HepG2 (cell line): Measurements from ENCODE around the gene TSNAX. TPM values are rescaled to one million over a fixed set of nuclear protein-coding genes. Genes with fewer than 3 reads are reported as not detected.
A peak's percentile ranks its signal among the peaks of the same experiment; 100 is the strongest.

Source experiments
- FOXC1 ChIP-seq: sonication (generic); formaldehyde crosslinking; IDR thresholded peaks from 2 replicates; pipeline ENCODE4 v1.8.0; 2022; ENCODE audit warnings: mild to moderate bottlenecking, missing genetic modification reagents, borderline replicate concordance
- FOXO1 ChIP-seq: sonication (generic); formaldehyde crosslinking; IDR thresholded peaks from 2 replicates; pipeline ENCODE4 v1.4.0; 2020; ENCODE audit warnings: missing genetic modification reagents
- GTF2F1 ChIP-seq: fragments of 150-350 bp; IDR thresholded peaks from 2 replicates; pipeline ENCODE4 v1.6.1; 2014; ENCODE audit warnings: low read length
- KLF16 ChIP-seq, 2 experiments: sonication (generic) in 1 of 2; formaldehyde crosslinking in 1 of 2; IDR thresholded peaks; 2 replicates each; pipeline versions ENCODE4 v1.6.1 to v1.8.0; 2016 to 2023; ENCODE audit warnings: missing genetic modification reagents in 2 of 2, missing compliant biosample characterization in 1 of 2
- MAFG ChIP-seq: sonication (generic); formaldehyde crosslinking; IDR thresholded peaks from 2 replicates; pipeline ENCODE4 v1.5.1; 2020; ENCODE audit warnings: mild to moderate bottlenecking, missing genetic modification reagents
- MBD4 ChIP-seq: IDR thresholded peaks from 2 replicates; pipeline ENCODE4 v1.6.1; 2012; ENCODE audit warnings: low read length, inconsistent platforms, borderline replicate concordance
- MTF2 ChIP-seq: sonication (generic); formaldehyde crosslinking; IDR thresholded peaks from 2 replicates; pipeline ENCODE4 v1.5.0; 2020; ENCODE audit warnings: missing genetic modification reagents, borderline replicate concordance
- PRPF4 ChIP-seq: fragments of 200-400 bp; formaldehyde crosslinking; IDR thresholded peaks from 2 replicates; pipeline ENCODE4 v1.6.1; 2016; ENCODE audit warnings: low read length, low read depth; ENCODE audit not compliant: poor library complexity, severe bottlenecking
- RBAK ChIP-seq: sonication (generic); formaldehyde crosslinking; IDR thresholded peaks from 2 replicates; pipeline ENCODE4 v1.5.1; 2020; ENCODE audit warnings: mild to moderate bottlenecking, missing genetic modification reagents
- SIX1 ChIP-seq: sonication (generic); formaldehyde crosslinking; IDR thresholded peaks from 2 replicates; pipeline ENCODE4 v1.4.0; 2020; ENCODE audit warnings: missing genetic modification reagents, borderline replicate concordance
- SNAPC2 ChIP-seq: sonication (generic); formaldehyde crosslinking; IDR thresholded peaks from 2 replicates; pipeline ENCODE4 v1.8.1; 2022; ENCODE audit warnings: mild to moderate bottlenecking, missing genetic modification reagents
- SRY ChIP-seq: sonication (generic); formaldehyde crosslinking; IDR thresholded peaks from 2 replicates; pipeline ENCODE4 v1.8.0; 2022; ENCODE audit warnings: mild to moderate bottlenecking, missing genetic modification reagents
- ZNF282 ChIP-seq: fragments of 450-650 bp; IDR thresholded peaks from 2 replicates; pipeline ENCODE4 v1.6.1; 2018; ENCODE audit not compliant: partially characterized antibody
- ZNF577 ChIP-seq: sonication (generic); formaldehyde crosslinking; IDR thresholded peaks from 2 replicates; pipeline ENCODE4 v1.4.0; 2020; ENCODE audit warnings: mild to moderate bottlenecking, low read depth, missing genetic modification reagents, borderline replicate concordance
- ZNF660 ChIP-seq: sonication (generic); formaldehyde crosslinking; IDR thresholded peaks from 2 replicates; pipeline ENCODE4 v1.5.1; 2020; ENCODE audit warnings: mild to moderate bottlenecking, low read depth, missing genetic modification reagents, borderline replicate concordance
- ZNF737 ChIP-seq: sonication (generic); formaldehyde crosslinking; IDR thresholded peaks from 2 replicates; pipeline ENCODE4 v1.5.0; 2020; ENCODE audit warnings: missing genetic modification reagents, mild to moderate bottlenecking, borderline replicate concordance
- ZSCAN21 ChIP-seq: sonication (generic); formaldehyde crosslinking; IDR thresholded peaks from 2 replicates; pipeline ENCODE4 v1.8.0; 2022; ENCODE audit warnings: mild to moderate bottlenecking, missing genetic modification reagents, moderate library complexity, borderline replicate concordance
- ZSCAN25 ChIP-seq: sonication (generic); formaldehyde crosslinking; IDR thresholded peaks from 2 replicates; pipeline ENCODE4 v1.8.0; 2022; ENCODE audit warnings: mild to moderate bottlenecking, missing genetic modification reagents
- polyA plus RNA-seq, 8 experiments: library from polyadenylated mRNA; depleted of rRNA in 3 of 8; stranded (reverse) in 7 of 8; unstranded in 1 of 8; fragments of >200 nt; fragmentation: Illumina TruSeq in 4 of 8; extraction: Trizol in 4 of 8; gene quantifications; 2 replicates each; pipeline versions ENCODE4 v1.2.1 to v1.2.3, GENCODE V29; 2011 to 2016; ENCODE audit warnings: low read depth in 4 of 8, missing spikeins in 1 of 8, mixed read lengths in 1 of 8; ENCODE audit not compliant: insufficient read depth in 1 of 8
- total RNA-seq, 5 experiments: library from RNA; depleted of rRNA; stranded (reverse); fragments of >200 nt; fragmentation: Illumina TruSeq; extraction: Trizol; gene quantifications; 2 replicates each; pipeline ENCODE4 v1.2.3, GENCODE V29; 2016; ENCODE audit warnings: low read depth in 1 of 5
- TF ChIP-seq, protein P1 (sequence below): IDR thresholded peaks from 2 replicates; pipeline ENCODE4 v1.6.1; 2016; ENCODE audit warnings: low read depth, missing genetic modification reagents, missing compliant biosample characterization
- TF ChIP-seq, protein P2 (sequence below): IDR thresholded peaks from 2 replicates; pipeline ENCODE4 v1.6.1; 2016
- TF ChIP-seq, protein P3 (sequence below): sonication (generic); formaldehyde crosslinking; IDR thresholded peaks from 2 replicates; pipeline ENCODE4 v1.4.0; 2020; ENCODE audit warnings: mild to moderate bottlenecking, missing genetic modification reagents

TSNAX gene
- total and polyA plus RNA-seq, 2 of the 13 experiments (the other 11 are each of a cell fraction or from before 2014, with no cell fraction given): 13.2 to 46.2 TPM

- TF ChIP-seq, protein P1, sequence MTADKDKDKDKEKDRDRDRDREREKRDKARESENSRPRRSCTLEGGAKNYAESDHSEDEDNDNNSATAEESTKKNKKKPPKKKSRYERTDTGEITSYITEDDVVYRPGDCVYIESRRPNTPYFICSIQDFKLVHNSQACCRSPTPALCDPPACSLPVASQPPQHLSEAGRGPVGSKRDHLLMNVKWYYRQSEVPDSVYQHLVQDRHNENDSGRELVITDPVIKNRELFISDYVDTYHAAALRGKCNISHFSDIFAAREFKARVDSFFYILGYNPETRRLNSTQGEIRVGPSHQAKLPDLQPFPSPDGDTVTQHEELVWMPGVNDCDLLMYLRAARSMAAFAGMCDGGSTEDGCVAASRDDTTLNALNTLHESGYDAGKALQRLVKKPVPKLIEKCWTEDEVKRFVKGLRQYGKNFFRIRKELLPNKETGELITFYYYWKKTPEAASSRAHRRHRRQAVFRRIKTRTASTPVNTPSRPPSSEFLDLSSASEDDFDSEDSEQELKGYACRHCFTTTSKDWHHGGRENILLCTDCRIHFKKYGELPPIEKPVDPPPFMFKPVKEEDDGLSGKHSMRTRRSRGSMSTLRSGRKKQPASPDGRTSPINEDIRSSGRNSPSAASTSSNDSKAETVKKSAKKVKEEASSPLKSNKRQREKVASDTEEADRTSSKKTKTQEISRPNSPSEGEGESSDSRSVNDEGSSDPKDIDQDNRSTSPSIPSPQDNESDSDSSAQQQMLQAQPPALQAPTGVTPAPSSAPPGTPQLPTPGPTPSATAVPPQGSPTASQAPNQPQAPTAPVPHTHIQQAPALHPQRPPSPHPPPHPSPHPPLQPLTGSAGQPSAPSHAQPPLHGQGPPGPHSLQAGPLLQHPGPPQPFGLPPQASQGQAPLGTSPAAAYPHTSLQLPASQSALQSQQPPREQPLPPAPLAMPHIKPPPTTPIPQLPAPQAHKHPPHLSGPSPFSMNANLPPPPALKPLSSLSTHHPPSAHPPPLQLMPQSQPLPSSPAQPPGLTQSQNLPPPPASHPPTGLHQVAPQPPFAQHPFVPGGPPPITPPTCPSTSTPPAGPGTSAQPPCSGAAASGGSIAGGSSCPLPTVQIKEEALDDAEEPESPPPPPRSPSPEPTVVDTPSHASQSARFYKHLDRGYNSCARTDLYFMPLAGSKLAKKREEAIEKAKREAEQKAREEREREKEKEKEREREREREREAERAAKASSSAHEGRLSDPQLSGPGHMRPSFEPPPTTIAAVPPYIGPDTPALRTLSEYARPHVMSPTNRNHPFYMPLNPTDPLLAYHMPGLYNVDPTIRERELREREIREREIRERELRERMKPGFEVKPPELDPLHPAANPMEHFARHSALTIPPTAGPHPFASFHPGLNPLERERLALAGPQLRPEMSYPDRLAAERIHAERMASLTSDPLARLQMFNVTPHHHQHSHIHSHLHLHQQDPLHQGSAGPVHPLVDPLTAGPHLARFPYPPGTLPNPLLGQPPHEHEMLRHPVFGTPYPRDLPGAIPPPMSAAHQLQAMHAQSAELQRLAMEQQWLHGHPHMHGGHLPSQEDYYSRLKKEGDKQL (CRISPR knock-in tag): no peak
- no peak for TF ChIP-seq FOXO1 (CRISPR knock-in tag)
- TF ChIP-seq RBAK: peak; percentile 12; the same call in 1 of the 2 replicates
- TF ChIP-seq SIX1 (CRISPR knock-in tag): no peak
- TF ChIP-seq MAFG: no peak
- TF ChIP-seq ZNF660 (CRISPR knock-in tag): no peak
- peak; percentile 72; the same call in 1 of the 2 replicates for TF ChIP-seq FOXC1 (CRISPR knock-in tag)
- no peak for TF ChIP-seq SNAPC2 (CRISPR knock-in tag)
- no peak for TF ChIP-seq MBD4
- TF ChIP-seq, protein P2, sequence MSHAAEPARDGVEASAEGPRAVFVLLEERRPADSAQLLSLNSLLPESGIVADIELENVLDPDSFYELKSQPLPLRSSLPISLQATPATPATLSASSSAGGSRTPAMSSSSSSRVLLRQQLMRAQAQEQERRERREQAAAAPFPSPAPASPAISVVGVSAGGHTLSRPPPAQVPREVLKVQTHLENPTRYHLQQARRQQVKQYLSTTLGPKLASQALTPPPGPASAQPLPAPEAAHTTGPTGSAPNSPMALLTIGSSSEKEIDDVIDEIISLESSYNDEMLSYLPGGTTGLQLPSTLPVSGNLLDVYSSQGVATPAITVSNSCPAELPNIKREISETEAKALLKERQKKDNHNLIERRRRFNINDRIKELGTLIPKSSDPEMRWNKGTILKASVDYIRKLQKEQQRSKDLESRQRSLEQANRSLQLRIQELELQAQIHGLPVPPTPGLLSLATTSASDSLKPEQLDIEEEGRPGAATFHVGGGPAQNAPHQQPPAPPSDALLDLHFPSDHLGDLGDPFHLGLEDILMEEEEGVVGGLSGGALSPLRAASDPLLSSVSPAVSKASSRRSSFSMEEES (CRISPR knock-in tag): peak; percentile 68
- no peak for TF ChIP-seq GTF2F1
- TF ChIP-seq PRPF4: no peak
- TF ChIP-seq KLF16 (CRISPR knock-in tag; IDR thresholded peaks at IDR 0.05): peak in 1 of 2 experiments; percentile 71; a peak in 2 of 4 replicates
- TF ChIP-seq ZNF282: no peak
- no peak for TF ChIP-seq ZNF737 (CRISPR knock-in tag)
- peak; percentile 55 for TF ChIP-seq SRY
- TF ChIP-seq, protein P3, sequence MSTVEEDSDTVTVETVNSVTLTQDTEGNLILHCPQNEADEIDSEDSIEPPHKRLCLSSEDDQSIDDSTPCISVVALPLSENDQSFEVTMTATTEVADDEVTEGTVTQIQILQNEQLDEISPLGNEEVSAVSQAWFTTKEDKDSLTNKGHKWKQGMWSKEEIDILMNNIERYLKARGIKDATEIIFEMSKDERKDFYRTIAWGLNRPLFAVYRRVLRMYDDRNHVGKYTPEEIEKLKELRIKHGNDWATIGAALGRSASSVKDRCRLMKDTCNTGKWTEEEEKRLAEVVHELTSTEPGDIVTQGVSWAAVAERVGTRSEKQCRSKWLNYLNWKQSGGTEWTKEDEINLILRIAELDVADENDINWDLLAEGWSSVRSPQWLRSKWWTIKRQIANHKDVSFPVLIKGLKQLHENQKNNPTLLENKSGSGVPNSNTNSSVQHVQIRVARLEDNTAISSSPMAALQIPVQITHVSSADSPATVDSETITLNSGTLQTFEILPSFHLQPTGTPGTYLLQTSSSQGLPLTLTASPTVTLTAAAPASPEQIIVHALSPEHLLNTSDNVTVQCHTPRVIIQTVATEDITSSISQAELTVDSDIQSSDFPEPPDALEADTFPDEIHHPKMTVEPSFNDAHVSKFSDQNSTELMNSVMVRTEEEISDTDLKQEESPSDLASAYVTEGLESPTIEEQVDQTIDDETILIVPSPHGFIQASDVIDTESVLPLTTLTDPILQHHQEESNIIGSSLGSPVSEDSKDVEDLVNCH (CRISPR knock-in tag): no peak
- no peak for TF ChIP-seq ZSCAN25 (CRISPR knock-in tag)
- TF ChIP-seq ZSCAN21: peak; percentile 81; the same call in 1 of the 2 replicates
- no peak for TF ChIP-seq MTF2 (CRISPR knock-in tag)
- TF ChIP-seq ZNF577: no peak
Measured at GRCh38 chr1:231528172-231529029, at the start of gene TSNAX (continued).
